ENCODE measurements around the gene ATP2A1.

DNA sequence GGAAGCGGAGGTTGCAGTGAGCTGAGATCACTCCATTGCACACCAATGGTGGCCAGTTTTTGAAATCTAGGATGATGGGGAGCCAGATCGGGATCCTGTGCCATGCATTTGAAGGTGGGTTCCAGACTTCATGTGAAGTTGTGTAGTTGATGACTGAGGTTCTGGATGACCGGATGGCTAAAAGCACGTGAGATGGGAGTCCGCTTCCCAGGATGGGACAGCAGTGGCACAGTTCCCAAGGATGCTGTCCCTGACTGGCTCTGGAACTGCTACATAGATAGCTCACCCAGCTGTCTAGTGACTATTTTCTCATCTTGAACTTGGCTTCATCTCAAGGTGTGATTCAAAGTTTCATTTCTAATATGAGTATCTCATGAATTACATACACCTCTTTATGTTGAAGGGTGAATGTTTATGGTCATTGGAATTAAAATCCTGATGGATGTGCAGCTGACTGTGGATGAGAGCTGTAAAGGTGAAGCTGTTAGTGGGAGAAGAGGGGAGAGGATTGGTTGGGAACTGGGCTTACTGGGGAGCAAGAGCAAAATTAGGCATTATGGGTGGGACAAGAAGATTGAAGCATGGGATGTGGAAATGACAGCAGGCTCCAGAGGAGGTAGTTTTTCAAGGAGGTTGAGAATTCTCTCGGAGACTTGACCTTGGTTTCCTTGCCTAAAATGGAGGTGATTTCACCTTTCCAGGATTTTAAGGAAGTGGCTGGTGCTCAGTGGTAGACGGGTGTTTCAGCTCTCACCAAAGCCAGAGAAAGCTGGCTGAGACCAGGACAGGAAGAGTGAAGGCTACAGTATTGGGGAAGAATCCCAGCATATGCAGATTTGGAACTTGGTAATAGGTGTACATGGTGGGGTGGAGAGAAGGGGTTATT, 40.4 kb upstream of the ATP2A1 start:
- no peak for TF ChIP-seq POLR2A (IDR thresholded peaks at IDR 0.05)
- no peak for TF ChIP-seq POLR2AphosphoS5 (IDR thresholded peaks at IDR 0.05; ENCODE audit: insufficient read depth in 1 of 2, low read depth in 1 of 2)
- TF ChIP-seq, protein P1, sequence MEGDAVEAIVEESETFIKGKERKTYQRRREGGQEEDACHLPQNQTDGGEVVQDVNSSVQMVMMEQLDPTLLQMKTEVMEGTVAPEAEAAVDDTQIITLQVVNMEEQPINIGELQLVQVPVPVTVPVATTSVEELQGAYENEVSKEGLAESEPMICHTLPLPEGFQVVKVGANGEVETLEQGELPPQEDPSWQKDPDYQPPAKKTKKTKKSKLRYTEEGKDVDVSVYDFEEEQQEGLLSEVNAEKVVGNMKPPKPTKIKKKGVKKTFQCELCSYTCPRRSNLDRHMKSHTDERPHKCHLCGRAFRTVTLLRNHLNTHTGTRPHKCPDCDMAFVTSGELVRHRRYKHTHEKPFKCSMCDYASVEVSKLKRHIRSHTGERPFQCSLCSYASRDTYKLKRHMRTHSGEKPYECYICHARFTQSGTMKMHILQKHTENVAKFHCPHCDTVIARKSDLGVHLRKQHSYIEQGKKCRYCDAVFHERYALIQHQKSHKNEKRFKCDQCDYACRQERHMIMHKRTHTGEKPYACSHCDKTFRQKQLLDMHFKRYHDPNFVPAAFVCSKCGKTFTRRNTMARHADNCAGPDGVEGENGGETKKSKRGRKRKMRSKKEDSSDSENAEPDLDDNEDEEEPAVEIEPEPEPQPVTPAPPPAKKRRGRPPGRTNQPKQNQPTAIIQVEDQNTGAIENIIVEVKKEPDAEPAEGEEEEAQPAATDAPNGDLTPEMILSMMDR (IDR thresholded peaks at IDR 0.05), result no peak

All from vagina (tissue), 2 donors.